ENCODE measurements around the gene GJA5. TPM values are rescaled to one million over a fixed set of nuclear protein-coding genes. Genes with fewer than 3 reads are reported as not detected.

The GJA5 gene
- total and polyA plus RNA-seq, 2 experiments from 2014 or later = 0.24 to 1.7 TPM

- TF ChIP-seq ZNF462 (CRISPR knock-in tag; IDR thresholded peaks at IDR 0.05) (no peak), CREB1 (CRISPR knock-in tag; IDR thresholded peaks at IDR 0.05; ENCODE audit: low read depth) (no peak), CTCF (conservative IDR thresholded peaks at IDR 0.05; ENCODE audit: low read depth in 2 of 2) (no peak), ETS1 (IDR thresholded peaks at IDR 0.05) (no peak), NANOG (IDR thresholded peaks at IDR 0.05; ENCODE audit: borderline replicate concordance) (no peak), EZH2 (IDR thresholded peaks at IDR 0.05; ENCODE audit: low read depth, unreplicated experiment) (no peak), ZNF331 (CRISPR knock-in tag; IDR thresholded peaks at IDR 0.05; ENCODE audit: low read depth) (no peak)
These were observed 20.7 kb upstream of the GJA5 start (continued) for GRCh38 chr1:147781056-147781471.
